ELR (cell line): Measurements from ENCODE around the gene PDIA2.

ENCODE experiments used
- DNase-seq: peaks from one replicate; pipeline ENCODE4 v3.0.0-alpha.2; 2015; ENCODE audit warnings: low read depth

The PDIA2 gene

GRCh38 chr16:280552-280951 is 2.4 kb upstream of the PDIA2 start, which contains the start of gene ARHGDIG:
ARHGDIG (plus strand) TSS chr16:280591; CDS start chr16:280681, 90 bp downstream.
- DNase-seq, result no peak

- DNase-seq, result no peak
Measured at GRCh38 chr16:280991-281659, 1.8 kb upstream of the PDIA2 start.

GRCh38 chr16:281660-282255 is 1.2 kb upstream of the PDIA2 start:
- DNase-seq, result no peak

- DNase-seq, result no peak
Measured at GRCh38 chr16:282491-282890, 473 bp upstream of the PDIA2 start.

- no peak for DNase-seq
Measured at GRCh38 chr16:284204-285120, 1.5 kb downstream of the PDIA2 start.

- DNase-seq, result no peak
Measured at GRCh38 chr16:285146-286055, 2.4 kb downstream of the PDIA2 start.

GRCh38 chr16:286491-287297 is 3.7 kb downstream of the PDIA2 start:
- no peak for DNase-seq

GRCh38 chr16:287298-287811 is 4.4 kb downstream of the PDIA2 start:
- DNase-seq, result no peak

- DNase-seq, result no peak
Measured at GRCh38 chr16:287981-288920, 5.3 kb downstream of the PDIA2 start.

- no peak for DNase-seq
Measured at GRCh38 chr16:289395-289997, 6.5 kb downstream of the PDIA2 start.

GRCh38 chr16:290015-290680 is 7.2 kb downstream of the PDIA2 start:
- DNase-seq, result no peak

- DNase-seq, result no peak
Measured at GRCh38 chr16:290681-291405, 7.9 kb downstream of the PDIA2 start.

- DNase-seq, result no peak
Measured at GRCh38 chr16:291539-291938, 8.6 kb downstream of the PDIA2 start.

GRCh38 chr16:293043-293775 is 10.2 kb downstream of the PDIA2 start:
- DNase-seq, result no peak

GRCh38 chr16:296276-296675 is 13.3 kb downstream of the PDIA2 start:
- DNase-seq, result no peak

GRCh38 chr16:296806-297510 is 14.0 kb downstream of the PDIA2 start:
- DNase-seq, result no peak

GRCh38 chr16:297832-298231 is 14.9 kb downstream of the PDIA2 start:
- no peak for DNase-seq
